Peyer's patch (tissue), 4 donors: ENCODE measurements around the gene RAD51. TPM values are rescaled to one million over a fixed set of nuclear protein-coding genes. Genes with fewer than 3 reads are reported as not detected.

ENCODE experiments used
- DNase-seq, 3 donors: peaks; one replicate each; pipeline ENCODE4 v3.0.0-alpha.2; 2017 to 2019
- H3K27ac ChIP-seq, 4 donors: fragments of 200-600 bp; sonication (generic); one replicate each; pipeline ENCODE4 v1.5.1; 2016 to 2019
- H3K27me3 ChIP-seq, 2 donors: fragments of 200-600 bp; sonication (generic); one replicate each; pipeline ENCODE4 v1.5.1; 2019
- H3K36me3 ChIP-seq, 3 donors: fragments of 200-600 bp; sonication (generic); one replicate each; pipeline ENCODE4 v1.5.1; 2016 to 2019
- H3K4me1 ChIP-seq, 4 donors: fragments of 200-600 bp; sonication (generic); one replicate each; pipeline ENCODE4 v1.5.1; 2016 to 2019
- H3K4me3 ChIP-seq, 4 donors: fragments of 200-600 bp; sonication (generic); 1 replicate in 3 of 4; 2 replicates in 1 of 4; pipeline ENCODE4 v1.5.1; 2016 to 2019; ENCODE audit warnings: mild to moderate bottlenecking in 1 of 4
- H3K9me3 ChIP-seq, 4 donors: fragments of 200-600 bp; sonication (generic); one replicate each; pipeline ENCODE4 v1.5.1; 2016 to 2019; ENCODE audit warnings: mild to moderate bottlenecking in 1 of 4
- CTCF ChIP-seq, 6 experiments: fragments of 450-650 bp in 4 of 6; fragments of 200-600 bp in 2 of 6; sonication (generic) in 1 of 6; IDR thresholded peaks; one replicate each; pipeline ENCODE4 v1.5.1; 2017 to 2019; ENCODE audit warnings: antibody characterized with exemption in 6 of 6, mild to moderate bottlenecking in 3 of 6, moderate library complexity in 1 of 6
- POLR2A ChIP-seq, 2 donors: fragments of 450-650 bp; IDR thresholded peaks; one replicate each; pipeline ENCODE4 v1.5.1; 2017; ENCODE audit warnings: antibody characterized with exemption in 2 of 2, mild to moderate bottlenecking in 2 of 2, moderate library complexity in 2 of 2
- total RNA-seq, 4 donors: library from RNA; depleted of rRNA; stranded (reverse); fragments of >200 nt; gene quantifications; one replicate each; pipeline ENCODE4 v1.1.0, GENCODE V29; 2016

RAD51 gene
- total RNA-seq, 4 donors from 2014 or later, result 1.1 to 7.4 (median 1.2) TPM; not detected in 1

DNA sequence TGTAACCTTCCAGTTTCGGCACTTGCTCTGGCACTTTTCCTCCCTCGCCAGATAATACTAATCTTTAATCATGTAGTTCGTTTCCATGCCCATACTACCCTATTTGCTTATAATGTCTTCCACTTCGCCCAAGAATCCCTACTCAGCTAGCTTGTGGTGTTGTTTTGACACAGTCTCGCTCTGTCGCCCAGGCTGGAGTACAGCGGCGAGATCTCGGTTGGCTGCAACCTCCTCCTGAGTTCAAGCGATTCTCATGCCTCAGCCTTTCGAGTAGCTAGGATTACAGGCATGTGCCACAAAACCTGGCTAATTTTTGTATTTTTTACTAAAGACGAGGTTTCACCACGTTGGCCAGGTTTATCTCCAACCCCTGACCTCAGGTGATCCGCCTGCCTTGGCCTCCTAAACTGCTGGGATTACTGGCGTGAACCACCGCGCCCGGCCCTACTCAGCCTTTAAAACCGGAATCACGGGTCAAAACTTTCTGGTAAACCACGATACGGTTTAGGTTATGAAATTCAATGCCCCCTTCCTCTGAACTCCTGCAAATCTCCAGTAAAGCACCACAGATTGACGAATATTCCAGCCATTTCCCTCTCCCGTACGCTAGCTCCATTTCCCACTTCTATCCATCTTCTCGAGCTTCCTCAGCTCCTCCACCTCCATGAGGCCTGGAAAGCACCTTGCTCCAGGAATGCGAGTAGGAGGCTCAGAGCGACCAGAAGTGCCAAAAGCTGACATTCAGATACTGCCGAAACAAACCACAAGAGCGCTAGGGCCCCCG, 878 bp upstream of the RAD51 start:
- no peak for TF ChIP-seq CTCF (IDR thresholded peaks at IDR 0.05)
- TF ChIP-seq POLR2A (IDR thresholded peaks at IDR 0.05), result no peak
- Histone ChIP-seq H3K4me3 (peak overlapping the region; percentile 74 to 94 (median 86)), H3K36me3 (no peaks in the 10 kb centered on the region), H3K27me3 (no peaks in the 10 kb centered on the region), H3K27ac (peak overlapping the region; percentile 96 to 98 (median 98)), H3K4me1 (peaks cover 0 to 16% (median 6%) of the 10 kb centered on the region in 4 donors), H3K9me3 (no peaks in the 10 kb centered on the region)
- DNase-seq, result peak in 1 of 3 donors; percentile 41

DNA sequence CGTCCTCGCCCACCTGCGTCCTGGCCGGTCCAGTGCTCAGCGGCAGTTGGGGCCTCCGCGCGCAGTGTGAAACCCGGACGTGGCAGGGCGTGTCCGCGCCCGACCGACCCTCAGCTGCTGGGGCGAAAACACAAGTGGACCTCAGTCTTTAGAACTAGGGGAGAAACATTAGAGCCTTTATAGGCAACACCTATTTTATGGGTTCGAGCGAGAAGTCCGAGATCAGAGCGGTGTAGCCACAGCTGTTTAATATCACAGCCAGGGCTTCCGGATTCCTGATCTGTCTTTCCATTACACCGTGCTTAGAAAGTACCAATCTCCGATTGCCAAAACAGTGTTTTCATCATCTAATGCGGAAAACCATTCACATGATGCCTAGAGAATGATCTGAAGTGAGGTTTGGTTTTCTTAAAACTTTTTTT, 506 bp downstream of the RAD51 start:
- H3K9me3 ChIP-seq, result no peaks in the 10 kb centered on the region
- H3K27ac ChIP-seq, result peak overlapping the region; percentile 96 to 98 (median 98)
- TF ChIP-seq CTCF (IDR thresholded peaks at IDR 0.05), result no peak
- no peak for TF ChIP-seq POLR2A (IDR thresholded peaks at IDR 0.05)
- H3K27me3 ChIP-seq, result no peaks in the 10 kb centered on the region
- peaks cover 0 to 16% (median 6%) of the 10 kb centered on the region in 4 donors for H3K4me1 ChIP-seq
- DNase-seq, result no peak
- no peaks in the 10 kb centered on the region for H3K36me3 ChIP-seq
- H3K4me3 ChIP-seq, result peak overlapping the region; percentile 74 to 94 (median 86)

DNA sequence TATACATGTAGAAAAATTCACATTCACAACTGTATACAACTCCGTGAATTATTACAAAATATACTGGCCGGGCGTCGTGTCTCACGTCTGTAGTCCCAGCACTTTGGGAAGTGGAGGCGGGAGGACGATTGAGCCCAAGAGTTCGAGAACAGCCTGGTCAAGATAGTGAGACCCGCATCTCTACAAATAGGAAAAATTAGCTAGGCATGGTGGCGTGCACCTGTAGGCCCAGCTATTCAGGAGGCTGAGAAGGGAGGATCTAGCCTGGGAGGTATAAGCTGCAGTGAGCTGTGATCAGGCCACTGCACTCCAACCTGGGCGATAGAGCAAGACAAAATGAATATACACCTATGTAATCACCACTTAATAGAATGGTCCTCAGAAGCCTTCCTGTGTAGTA, 1.3 kb downstream of the RAD51 start:
- H3K4me1 ChIP-seq, result peaks cover 0 to 16% (median 6%) of the 10 kb centered on the region in 4 donors
- no peak overlapping the region for H3K27ac ChIP-seq
- H3K9me3 ChIP-seq, result no peaks in the 10 kb centered on the region
- TF ChIP-seq POLR2A (IDR thresholded peaks at IDR 0.05) (no peak), CTCF (IDR thresholded peaks at IDR 0.05) (no peak)
- H3K36me3 ChIP-seq, result no peaks in the 10 kb centered on the region
- H3K27me3 ChIP-seq, result no peaks in the 10 kb centered on the region
- DNase-seq, result no peak
- peak overlapping the region in 1 of 4 donors; percentile 94 for H3K4me3 ChIP-seq

DNA sequence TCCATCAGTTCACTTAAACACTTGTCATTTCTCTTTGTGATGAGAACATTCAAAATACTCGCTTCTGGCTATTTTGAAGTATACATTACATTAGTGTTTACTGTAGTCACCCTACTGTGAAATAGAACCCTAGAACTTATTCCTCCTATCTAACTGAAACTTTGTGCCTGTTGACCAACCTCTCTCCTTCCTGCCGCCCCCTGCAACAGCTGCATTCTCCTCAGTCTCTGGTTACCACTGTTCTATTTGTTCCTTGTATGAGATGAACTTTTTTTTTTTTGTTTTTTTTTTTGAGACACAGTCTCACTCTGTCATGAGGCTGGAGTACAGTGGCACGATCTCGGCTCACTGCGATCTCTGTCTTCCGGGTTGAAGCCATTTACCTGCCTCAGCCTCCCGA, 2.9 kb downstream of the RAD51 start:
- no peak for TF ChIP-seq CTCF (IDR thresholded peaks at IDR 0.05)
- no peak for DNase-seq
- no peaks in the 10 kb centered on the region for H3K36me3 ChIP-seq
- H3K27me3 ChIP-seq, result no peaks in the 10 kb centered on the region
- peaks cover 0 to 16% (median 6%) of the 10 kb centered on the region in 4 donors for H3K4me1 ChIP-seq
- no peak overlapping the region for H3K4me3 ChIP-seq
- no peak overlapping the region for H3K27ac ChIP-seq
- H3K9me3 ChIP-seq, result no peaks in the 10 kb centered on the region

GRCh38 chr15:40702077-40702476, 7.1 kb downstream of the RAD51 start:
- no peaks in the 10 kb centered on the region for H3K9me3 ChIP-seq
- no peak for DNase-seq
- TF ChIP-seq CTCF (IDR thresholded peaks at IDR 0.05) (peak in 4 of 6 experiments; percentile 13 to 31 (median 28)), POLR2A (IDR thresholded peaks at IDR 0.05) (no peak)
- H3K27me3 ChIP-seq, result no peaks in the 10 kb centered on the region
- H3K4me3 ChIP-seq, result no peak overlapping the region
- no peak overlapping the region for H3K27ac ChIP-seq
- H3K36me3 ChIP-seq, result no peaks in the 10 kb centered on the region
- no peaks in the 10 kb centered on the region for H3K4me1 ChIP-seq
